SU-DHL-6 (cell line): ENCODE results near the gene LHFPL3.

Experiments
- CTCF ChIP-seq: fragments of 200-600 bp; sonication (generic); IDR thresholded peaks from one replicate; pipeline ENCODE4 v1.5.1; 2017; ENCODE audit warnings: antibody characterized with exemption, mild to moderate bottlenecking, low read length, moderate library complexity; ENCODE audit not compliant: insufficient read depth, poor library complexity, severe bottlenecking
- EZH2phosphoT487 ChIP-seq: fragments of 200-600 bp; sonication (generic), shearing (Covaris generic); conservative IDR thresholded peaks from 2 replicates; pipeline ENCODE4 v1.6.1; 2018; ENCODE audit warnings: mild to moderate bottlenecking, antibody characterized with exemption, low read length, moderate library complexity, mixed read lengths

GRCh38 chr7:104938741-104939390 lies 610.5 kb downstream of the LHFPL3 start:
- TF ChIP-seq CTCF (no peak), EZH2phosphoT487 (no peak)
